CD14-positive monocyte (primary cell): Measurements from ENCODE around the gene SLCO3A1. TPM values are rescaled to one million over a fixed set of nuclear protein-coding genes. Genes with fewer than 3 reads are reported as not detected.
A peak's percentile ranks its signal among the peaks of the same experiment; 100 is the strongest.

Experiments
- DNase-seq, 3 donors: peaks; one replicate each; pipeline ENCODE4 v3.0.0-alpha.2; 2011 to 2022
- H2AFZ ChIP-seq: 2 replicates; pipeline ENCODE4 v1.6.0; 2012; ENCODE audit warnings: mild to moderate bottlenecking, low read depth, low read length, inconsistent platforms; ENCODE audit not compliant: insufficient read depth, poor library complexity, severe bottlenecking
- H3K27ac ChIP-seq, 2 donors: 1 replicate in 1 of 2; 2 replicates in 1 of 2; pipeline ENCODE4 v1.5.1; 2012 to 2013; ENCODE audit warnings: low read length in 2 of 2, control low read depth in 1 of 2, inconsistent platforms in 1 of 2, low read depth in 1 of 2, mild to moderate bottlenecking in 1 of 2
- H3K27me3 ChIP-seq, 2 donors: one replicate each; pipeline versions ENCODE4 v1.6.0 to v1.6.1; 2011 to 2013; ENCODE audit warnings: low read length in 2 of 2; ENCODE audit not compliant: control insufficient read depth in 2 of 2, insufficient read depth in 2 of 2
- H3K36me3 ChIP-seq, 2 donors: replicated peaks in 1 of 2; 1 replicate in 1 of 2; 2 replicates in 1 of 2; pipeline versions ENCODE4 v1.5.1 to v1.6.1; 2012 to 2013; ENCODE audit warnings: low read length in 2 of 2, control low read depth in 1 of 2, inconsistent platforms in 1 of 2, mild to moderate bottlenecking in 1 of 2; ENCODE audit not compliant: insufficient read depth in 2 of 2, control insufficient read depth in 1 of 2
- H3K4me1 ChIP-seq, 2 donors: 1 replicate in 1 of 2; 2 replicates in 1 of 2; pipeline versions ENCODE4 v1.5.1 to v1.6.1; 2012 to 2013; ENCODE audit warnings: low read length in 2 of 2, control low read depth in 1 of 2, inconsistent platforms in 1 of 2, mild to moderate bottlenecking in 1 of 2, moderate library complexity in 1 of 2; ENCODE audit not compliant: insufficient read depth in 2 of 2, control insufficient read depth in 1 of 2
- H3K4me2 ChIP-seq: replicated peaks from 2 replicates; pipeline ENCODE3; 2012; ENCODE audit warnings: low read length, moderate library complexity, mild to moderate bottlenecking; ENCODE audit not compliant: poor library complexity, severe bottlenecking; ENCODE audit errors: extremely low read depth
- H3K4me3 ChIP-seq, 3 experiments: fragments of 200-600 bp in 1 of 3; sonication (generic) in 1 of 3; replicated peaks in 1 of 3; 1 replicate in 2 of 3; 2 replicates in 1 of 3; pipeline ENCODE4 v1.5.1; 2011 to 2013; ENCODE audit warnings: low read length in 3 of 3, mild to moderate bottlenecking in 3 of 3, control low read depth in 2 of 3, low read depth in 2 of 3, inconsistent platforms in 1 of 3, moderate library complexity in 1 of 3
- H3K79me2 ChIP-seq: 2 replicates; pipeline ENCODE4 v1.6.0; 2012; ENCODE audit warnings: mild to moderate bottlenecking, control low read depth, inconsistent platforms, low read length, moderate library complexity; ENCODE audit not compliant: insufficient read depth
- H3K9ac ChIP-seq: 2 replicates; pipeline ENCODE4 v1.6.0; 2017; ENCODE audit warnings: low read length, mild to moderate bottlenecking; ENCODE audit not compliant: insufficient read depth, poor library complexity, severe bottlenecking
- H3K9me3 ChIP-seq, 2 donors: replicated peaks in 1 of 2; 1 replicate in 1 of 2; 2 replicates in 1 of 2; pipeline versions ENCODE4 v1.5.1 to v1.6.1; 2012 to 2013; ENCODE audit warnings: low read length in 2 of 2, control low read depth in 1 of 2; ENCODE audit not compliant: control insufficient read depth in 1 of 2, insufficient read depth in 1 of 2
- H4K20me1 ChIP-seq: 2 replicates; pipeline ENCODE4 v1.6.0; 2012; ENCODE audit warnings: mild to moderate bottlenecking, low read length, control low read depth, moderate library complexity; ENCODE audit not compliant: insufficient read depth
- H3K27ac Mint-ChIP-seq, 7 donors: one replicate each; pipeline ENCODE4 v1.8.0; 2020; ENCODE audit warnings: mild to moderate bottlenecking in 7 of 7, mixed read lengths in 7 of 7, moderate library complexity in 6 of 7, inconsistent platforms in 2 of 7
- H3K27me3 Mint-ChIP-seq, 3 donors: one replicate each; pipeline ENCODE4 v1.8.0; 2021 to 2022; ENCODE audit warnings: low read depth in 3 of 3, mild to moderate bottlenecking in 3 of 3, mixed read lengths in 3 of 3, moderate library complexity in 3 of 3, inconsistent platforms in 1 of 3
- H3K36me3 Mint-ChIP-seq, 2 donors: one replicate each; pipeline ENCODE4 v1.8.0; 2020; ENCODE audit warnings: mixed read lengths in 2 of 2, inconsistent platforms in 1 of 2, mild to moderate bottlenecking in 1 of 2
- H3K4me1 Mint-ChIP-seq: one replicate; pipeline ENCODE4 v1.8.0; 2020; ENCODE audit warnings: mild to moderate bottlenecking, mixed read lengths
- H3K4me3 Mint-ChIP-seq, 2 donors: one replicate each; pipeline ENCODE4 v1.8.0; 2020; ENCODE audit warnings: mild to moderate bottlenecking in 2 of 2, mixed read lengths in 2 of 2, moderate library complexity in 1 of 2
- H3K9me3 Mint-ChIP-seq, 7 donors: one replicate each; pipeline ENCODE4 v1.8.0; 2020 to 2022; ENCODE audit warnings: mixed read lengths in 7 of 7, mild to moderate bottlenecking in 6 of 7, moderate library complexity in 6 of 7, inconsistent platforms in 2 of 7
- WGBS: methylation state at CpG from one replicate; pipeline ENCODE4 v1.1.5; 2013; ENCODE audit warnings: missing lambda C conversion rate; ENCODE audit not compliant: insufficient coverage; 5-methylcytosine and 5-hydroxymethylcytosine counted together
- intact Hi-C, 2 donors: fragments of 100-400 bp; cut with micrococcal nuclease; formaldehyde crosslinking; loops; one replicate each; pipeline versions ENCODE4 v1.15.0 to v1.15.1; 2023
- polyA plus RNA-seq, 3 donors: library from polyadenylated mRNA; depleted of rRNA in 1 of 3; unstranded in 2 of 3; stranded (reverse) in 1 of 3; fragments of 300-500 nt in 2 of 3; fragments of >200 nt in 1 of 3; fragmentation: Illumina TruSeq in 2 of 3; gene quantifications; 1 replicate in 2 of 3; 2 replicates in 1 of 3; pipeline ENCODE4 v1.2.3, GENCODE V29; 2012 to 2021
- TF ChIP-seq, protein P1 (sequence below): fragments of 200-600 bp; IDR thresholded peaks from one replicate; pipeline ENCODE4 v1.8.0; 2022; ENCODE audit warnings: antibody characterized with exemption, mild to moderate bottlenecking

Gene SLCO3A1
- polyA plus RNA-seq, 3 donors, result 53.7 to 76.2 (median 62.8) TPM

DNA sequence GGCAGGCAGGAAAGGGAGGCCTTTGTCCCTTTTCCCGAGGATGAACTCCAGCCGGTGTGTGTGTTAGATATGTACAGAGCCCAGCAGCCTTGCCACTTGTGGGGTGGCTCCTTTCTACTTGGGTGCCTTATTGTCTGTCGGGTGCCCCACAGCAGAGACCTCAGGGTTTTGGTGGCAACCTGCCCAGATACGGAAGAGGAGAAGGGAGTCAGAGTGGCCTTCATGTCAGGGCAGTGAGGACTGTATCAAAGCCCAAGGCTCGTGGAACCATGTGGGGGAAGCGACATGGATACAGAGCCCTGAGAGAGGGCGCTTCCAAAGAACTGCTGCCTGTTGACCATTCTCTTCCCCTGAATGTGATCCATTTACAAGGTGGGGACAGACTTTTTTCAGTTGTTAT is 166.2 kb downstream of the SLCO3A1 start:
- Mint-ChIP-seq H3K9me3 (peaks cover 0 to 2% (median 0%) of the 10 kb centered on the region in 7 donors), H3K27me3 (no peaks in the 10 kb centered on the region), H3K4me3 (no peak overlapping the region), H3K36me3 (peaks cover 0 to 2% of the 10 kb centered on the region in 2 donors), H3K27ac (peak overlapping the region in 2 of 7 donors; percentile 27 to 47), H3K4me1 (peaks cover 6% of the 10 kb centered on the region)
- no peak for DNase-seq
- Histone ChIP-seq H2AFZ (no peak overlapping the region), H3K9me3 (no peaks in the 10 kb centered on the region), H3K79me2 (peaks cover 87% of the 10 kb centered on the region), H3K4me1 (no peaks in the 10 kb centered on the region), H3K4me2 (no peak overlapping the region), H3K27me3 (no peaks in the 10 kb centered on the region), H3K4me3 (no peak overlapping the region), H4K20me1 (peaks cover 99% of the 10 kb centered on the region), H3K9ac (no peak overlapping the region), H3K36me3 (peaks cover 0 to 5% of the 10 kb centered on the region in 2 donors), H3K27ac (no peak overlapping the region)
- WGBS, result 83% methylated on average over 6 of the region's 7 CpGs
- TF ChIP-seq, protein P1, sequence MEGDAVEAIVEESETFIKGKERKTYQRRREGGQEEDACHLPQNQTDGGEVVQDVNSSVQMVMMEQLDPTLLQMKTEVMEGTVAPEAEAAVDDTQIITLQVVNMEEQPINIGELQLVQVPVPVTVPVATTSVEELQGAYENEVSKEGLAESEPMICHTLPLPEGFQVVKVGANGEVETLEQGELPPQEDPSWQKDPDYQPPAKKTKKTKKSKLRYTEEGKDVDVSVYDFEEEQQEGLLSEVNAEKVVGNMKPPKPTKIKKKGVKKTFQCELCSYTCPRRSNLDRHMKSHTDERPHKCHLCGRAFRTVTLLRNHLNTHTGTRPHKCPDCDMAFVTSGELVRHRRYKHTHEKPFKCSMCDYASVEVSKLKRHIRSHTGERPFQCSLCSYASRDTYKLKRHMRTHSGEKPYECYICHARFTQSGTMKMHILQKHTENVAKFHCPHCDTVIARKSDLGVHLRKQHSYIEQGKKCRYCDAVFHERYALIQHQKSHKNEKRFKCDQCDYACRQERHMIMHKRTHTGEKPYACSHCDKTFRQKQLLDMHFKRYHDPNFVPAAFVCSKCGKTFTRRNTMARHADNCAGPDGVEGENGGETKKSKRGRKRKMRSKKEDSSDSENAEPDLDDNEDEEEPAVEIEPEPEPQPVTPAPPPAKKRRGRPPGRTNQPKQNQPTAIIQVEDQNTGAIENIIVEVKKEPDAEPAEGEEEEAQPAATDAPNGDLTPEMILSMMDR, result no peak
- intact Hi-C loops, result no loop called here

DNA sequence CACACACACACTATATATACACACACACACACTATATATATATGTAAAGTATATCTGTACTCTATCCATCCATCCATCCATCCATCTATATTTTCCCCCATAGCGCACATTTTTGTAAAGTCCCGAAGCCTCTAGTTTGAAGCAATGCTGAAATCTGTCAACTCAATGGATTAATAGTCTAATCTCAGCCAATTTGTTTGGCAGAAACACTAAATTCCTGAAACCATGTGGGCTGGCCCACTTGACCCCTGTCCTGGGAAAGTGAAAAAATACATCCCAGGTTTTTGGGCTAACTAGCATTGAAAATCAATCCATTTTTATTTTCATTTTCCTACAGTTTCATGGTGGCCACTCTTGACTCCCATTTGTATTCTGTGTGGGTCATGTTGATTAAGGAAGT is 166.7 kb downstream of the SLCO3A1 start:
- no peak overlapping the region for H3K4me2 ChIP-seq
- H2AFZ ChIP-seq, result no peak overlapping the region
- TF ChIP-seq, protein P1, result no peak
- WGBS, result 100% methylated on average over 2 of the region's 2 CpGs
- no peaks in the 10 kb centered on the region for H3K27me3 Mint-ChIP-seq
- no peak overlapping the region for H3K4me3 Mint-ChIP-seq
- no peak overlapping the region for H3K4me3 ChIP-seq
- no peak for DNase-seq
- H3K4me1 ChIP-seq, result no peaks in the 10 kb centered on the region
- H3K9ac ChIP-seq, result no peak overlapping the region
- no peak overlapping the region for H3K27ac Mint-ChIP-seq
- H3K27ac ChIP-seq, result no peak overlapping the region
- peaks cover 99% of the 10 kb centered on the region for H4K20me1 ChIP-seq
- H3K27me3 ChIP-seq, result no peaks in the 10 kb centered on the region
- H3K4me1 Mint-ChIP-seq, result peaks cover 6% of the 10 kb centered on the region
- peaks cover 0 to 5% of the 10 kb centered on the region in 2 donors for H3K36me3 ChIP-seq
- H3K36me3 Mint-ChIP-seq, result peaks cover 0 to 2% of the 10 kb centered on the region in 2 donors
- peaks cover 0 to 2% (median 0%) of the 10 kb centered on the region in 7 donors for H3K9me3 Mint-ChIP-seq
- H3K79me2 ChIP-seq, result peaks cover 91% of the 10 kb centered on the region
- H3K9me3 ChIP-seq, result no peaks in the 10 kb centered on the region
- intact Hi-C loops, result no loop called here
